T47D (cell line): ENCODE data around the gene CRMP1.

Experiments
- DNase-seq, 2 experiments: peaks; one replicate each; pipeline versions ENCODE4 v3.0.0 to v3.0.0-alpha.2; 2011 to 2012; ENCODE audit warnings: low read depth in 1 of 2, low spot score in 1 of 2
- JUND ChIP-seq: IDR thresholded peaks from 2 replicates; pipeline ENCODE4 v1.6.1; 2012; ENCODE audit warnings: low read depth
- in situ Hi-C: cut with HindIII; loops from 2 replicates; pipeline ENCODE4 v1.10.0; 2016; ENCODE audit warnings: low sequenced_read_pairs, low pct_unique_long_range_greater_than_20kb

The CRMP1 gene

GRCh38 chr4:5783486-5783885, 109.4 kb downstream of the CRMP1 start:
- in situ Hi-C loops: no loop called here
- DNase-seq: no peak
- no peak for TF ChIP-seq JUND

DNA sequence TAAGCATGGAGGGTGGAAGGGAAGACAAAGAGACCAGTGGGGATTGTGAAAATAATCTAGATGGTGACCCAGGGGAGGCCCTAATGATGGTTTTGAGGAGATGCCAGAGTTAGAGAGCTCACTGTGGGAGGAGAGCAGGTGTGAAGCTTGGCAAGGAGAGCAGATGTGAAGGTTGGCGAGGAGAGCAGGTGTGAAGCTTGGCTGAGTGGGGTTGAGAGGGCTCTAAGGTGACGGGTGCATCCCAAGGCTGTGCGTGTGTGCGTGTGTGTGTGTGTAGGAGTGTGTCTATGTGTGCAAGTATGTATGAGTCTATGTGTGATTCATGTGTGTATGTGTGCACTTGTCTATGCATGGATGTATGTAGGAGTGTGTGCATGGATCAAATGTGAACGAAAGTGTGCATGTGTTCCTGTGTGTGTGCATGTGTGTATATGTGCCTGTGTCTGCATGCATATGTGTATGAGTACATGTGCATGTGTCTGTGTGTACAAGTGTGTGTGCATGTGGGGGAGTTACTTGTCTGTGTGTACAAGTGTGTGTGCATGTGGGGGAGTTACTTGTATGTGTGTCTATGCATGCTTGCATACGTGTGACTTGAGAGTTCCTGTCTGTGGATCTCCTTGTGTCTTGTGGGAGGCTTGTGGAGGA, 109.9 kb downstream of the CRMP1 start:
- in situ Hi-C loops: no loop called here
- TF ChIP-seq JUND: no peak
- DNase-seq: no peak

GRCh38 chr4:5781691-5782090, 111.2 kb downstream of the CRMP1 start:
- no peak for TF ChIP-seq JUND
- in situ Hi-C loops: no loop called here
- no peak for DNase-seq

GRCh38 chr4:5780831-5781480, 111.9 kb downstream of the CRMP1 start:
- TF ChIP-seq JUND: no peak
- in situ Hi-C loops: no loop called here
- DNase-seq: no peak

GRCh38 chr4:5776510-5776909, 116.4 kb downstream of the CRMP1 start:
- TF ChIP-seq JUND: no peak
- in situ Hi-C loops: no loop called here
- DNase-seq: no peak

GRCh38 chr4:5774416-5775036, 118.4 kb downstream of the CRMP1 start:
- in situ Hi-C loops: no loop called here
- DNase-seq: no peak
- no peak for TF ChIP-seq JUND

GRCh38 chr4:5773271-5773555, 119.7 kb downstream of the CRMP1 start:
- TF ChIP-seq JUND: no peak
- in situ Hi-C loops: no loop called here
- DNase-seq: no peak

DNA sequence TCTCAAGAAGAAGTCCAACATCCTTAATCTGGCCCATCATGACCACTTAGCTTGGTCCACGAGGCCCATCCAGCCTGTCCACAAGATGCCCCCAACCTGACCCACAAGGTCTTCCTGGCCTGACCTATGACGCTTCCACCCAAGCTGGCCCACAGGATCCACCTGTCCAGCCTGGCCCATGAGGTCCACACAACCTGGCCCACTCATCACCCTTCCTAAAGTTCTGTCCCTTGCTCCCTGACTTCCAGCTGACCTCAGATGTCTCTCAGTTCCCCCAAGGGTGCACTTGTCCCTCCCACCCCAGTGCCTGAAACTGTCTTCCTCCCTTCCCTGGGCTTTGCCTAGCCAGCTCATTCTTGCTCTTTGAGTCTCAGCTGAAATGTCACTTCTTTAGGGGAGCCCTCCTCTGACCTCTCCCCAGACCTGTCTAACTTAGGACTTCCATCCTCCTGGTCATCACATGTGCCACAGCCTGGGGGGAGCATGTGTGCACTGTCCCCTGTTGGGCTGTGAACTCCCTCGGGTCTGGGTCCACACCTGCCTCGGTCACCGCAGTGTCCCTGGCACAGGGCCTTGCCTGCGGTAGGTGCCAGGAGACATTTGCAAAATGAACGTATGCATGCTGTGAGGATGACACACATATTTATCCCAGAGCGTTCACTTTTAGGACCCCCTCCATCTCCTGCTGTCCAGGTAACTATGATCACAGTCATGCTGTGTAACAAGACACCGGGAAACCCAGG, 120.2 kb downstream of the CRMP1 start:
- DNase-seq: no peak
- TF ChIP-seq JUND: no peak
- in situ Hi-C loops: no loop called here
